NCI-H774 (cell line): ENCODE data around the gene ORAI2.
"Not testable (repeated sequence)": the region's sequence is repeated elsewhere in the genome, so short reads cannot be mapped to it uniquely, and the experiment has no call there.

Experiments
- DNase-seq: peaks from one replicate; lab custom pipeline; 2025; lab: John Stamatoyannopoulos, UW

The ORAI2 gene

DNA sequence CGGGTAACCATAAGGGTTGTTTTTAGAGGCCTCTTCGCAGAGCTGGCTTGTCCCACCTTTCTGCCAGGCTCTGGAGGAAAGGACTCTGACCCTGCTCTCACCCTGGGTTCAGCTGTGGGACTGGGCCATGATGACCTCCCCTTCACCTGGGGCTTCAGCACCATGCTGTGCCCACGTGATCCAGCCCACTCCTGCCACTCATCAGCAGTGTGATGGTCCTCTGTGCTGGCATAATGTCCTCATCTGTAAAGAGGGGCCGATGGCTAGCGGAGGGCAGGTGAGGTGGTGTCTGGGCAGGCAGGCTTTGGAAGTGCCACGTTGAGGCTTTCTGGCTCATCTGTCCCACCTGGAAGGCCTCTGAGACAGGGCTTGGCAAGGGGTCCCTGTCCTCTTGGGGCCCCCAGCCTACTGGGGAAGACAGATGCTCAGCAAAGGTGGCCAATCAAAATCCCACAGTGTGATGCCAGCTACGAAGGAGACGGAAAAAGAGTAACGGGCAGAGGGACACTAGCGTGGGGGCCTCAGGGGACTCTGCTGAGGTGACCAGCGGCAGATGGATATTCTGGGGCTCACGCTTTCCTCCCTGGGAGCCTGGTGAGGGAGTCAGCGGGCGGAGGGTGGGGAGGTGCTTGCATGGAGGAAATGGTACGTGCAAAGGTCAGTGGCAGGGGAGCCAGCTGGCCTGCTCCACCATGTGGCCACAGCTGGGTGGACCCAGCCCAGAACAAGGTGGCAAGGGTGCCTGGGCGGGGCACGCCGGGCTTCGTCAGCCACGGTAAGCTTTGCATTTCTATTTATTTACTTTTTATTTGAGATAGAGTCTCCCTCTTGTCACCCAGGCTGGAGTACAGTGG is 36.8 kb downstream of the ORAI2 start:
- no peak for DNase-seq

DNA sequence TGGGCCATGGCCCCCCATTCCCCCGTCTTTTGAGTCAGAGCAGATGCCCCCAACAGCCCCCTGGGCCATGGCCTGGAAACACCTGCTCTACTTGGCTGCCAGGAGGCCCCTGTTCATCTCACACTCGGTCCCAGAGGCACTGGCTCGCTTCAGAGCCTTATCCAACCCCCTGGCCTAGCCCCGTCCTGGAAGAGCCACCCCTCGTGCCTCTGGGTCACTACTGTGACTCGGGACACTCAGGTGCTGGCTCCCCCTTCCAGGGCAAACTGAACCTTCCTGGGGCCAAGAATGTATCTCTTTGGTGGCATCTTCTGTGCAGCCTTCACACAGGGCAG is 38.4 kb downstream of the ORAI2 start:
- DNase-seq = no peak

- DNase-seq = no peak
These were observed 39.0 kb downstream of the ORAI2 start for GRCh38 chr7:102472126-102473041.

DNA sequence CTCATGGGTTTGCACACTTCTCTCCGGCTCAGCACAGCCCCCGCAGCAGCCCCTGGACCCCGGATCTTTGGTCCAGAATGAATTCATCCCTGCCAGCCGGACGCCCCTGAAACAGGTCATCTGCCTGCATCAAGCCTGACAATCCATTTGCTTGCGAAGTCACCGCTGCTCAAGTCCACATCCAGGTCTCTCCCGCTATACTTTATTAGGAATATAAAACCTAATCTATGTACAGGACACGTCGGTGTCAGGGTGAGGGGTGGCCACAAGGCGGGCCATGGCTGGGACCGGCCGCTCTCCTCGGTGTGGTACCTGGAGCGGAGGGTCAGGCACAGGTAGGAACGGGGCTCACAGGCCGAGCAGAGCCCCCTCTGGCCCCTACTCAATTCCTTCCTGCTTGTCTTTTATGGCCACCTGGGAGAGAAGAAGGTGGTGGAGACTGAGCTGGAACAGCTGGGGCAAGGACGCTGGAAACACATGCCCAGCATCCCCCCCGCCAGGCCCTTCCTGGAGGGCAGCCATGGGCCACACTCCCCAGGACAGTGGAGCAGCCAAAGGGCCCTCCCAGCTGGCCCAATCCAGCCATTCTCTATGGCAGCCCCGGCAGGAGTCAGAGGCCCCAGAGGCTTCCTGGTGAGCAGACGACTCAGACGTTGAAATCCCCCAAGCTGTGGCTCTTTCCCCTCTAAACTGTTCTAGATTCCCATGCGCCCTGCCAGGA is 40.1 kb downstream of the ORAI2 start:
- DNase-seq = no peak

DNA sequence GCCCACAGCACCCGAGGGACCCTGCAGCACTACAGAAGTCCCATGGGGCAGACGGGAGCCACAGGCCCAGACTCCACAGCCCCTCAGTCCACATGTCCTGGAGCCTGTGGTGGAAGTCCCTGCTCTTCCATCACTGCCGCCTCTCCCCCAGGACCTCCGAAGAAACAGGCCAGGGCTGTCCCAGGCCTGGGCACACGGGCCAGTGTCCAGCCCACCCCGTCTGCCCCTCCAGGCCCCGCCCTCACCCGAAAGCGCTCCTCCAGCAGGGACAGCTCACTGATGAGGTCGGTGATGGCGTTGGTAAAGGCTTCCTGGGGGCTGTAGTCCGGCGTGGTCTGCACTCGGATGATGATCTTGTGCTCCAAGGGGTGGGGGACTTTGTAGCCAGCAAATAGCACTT is 40.7 kb downstream of the ORAI2 start:
- not testable (repeated sequence) for DNase-seq

GRCh38 chr7:102474736-102475435 is 41.5 kb downstream of the ORAI2 start:
- DNase-seq = not testable (repeated sequence)

GRCh38 chr7:102478314-102479208 is 45.2 kb downstream of the ORAI2 start, which contains the start of gene POLR2J:
TSS of gene POLR2J (minus strand) at chr7:102478922. CDS start at chr7:102478860, 62 bp downstream.
- not testable (repeated sequence) for DNase-seq

- DNase-seq = not testable (repeated sequence)
These were observed 45.8 kb downstream of the ORAI2 start for GRCh38 chr7:102479209-102479584.

DNA sequence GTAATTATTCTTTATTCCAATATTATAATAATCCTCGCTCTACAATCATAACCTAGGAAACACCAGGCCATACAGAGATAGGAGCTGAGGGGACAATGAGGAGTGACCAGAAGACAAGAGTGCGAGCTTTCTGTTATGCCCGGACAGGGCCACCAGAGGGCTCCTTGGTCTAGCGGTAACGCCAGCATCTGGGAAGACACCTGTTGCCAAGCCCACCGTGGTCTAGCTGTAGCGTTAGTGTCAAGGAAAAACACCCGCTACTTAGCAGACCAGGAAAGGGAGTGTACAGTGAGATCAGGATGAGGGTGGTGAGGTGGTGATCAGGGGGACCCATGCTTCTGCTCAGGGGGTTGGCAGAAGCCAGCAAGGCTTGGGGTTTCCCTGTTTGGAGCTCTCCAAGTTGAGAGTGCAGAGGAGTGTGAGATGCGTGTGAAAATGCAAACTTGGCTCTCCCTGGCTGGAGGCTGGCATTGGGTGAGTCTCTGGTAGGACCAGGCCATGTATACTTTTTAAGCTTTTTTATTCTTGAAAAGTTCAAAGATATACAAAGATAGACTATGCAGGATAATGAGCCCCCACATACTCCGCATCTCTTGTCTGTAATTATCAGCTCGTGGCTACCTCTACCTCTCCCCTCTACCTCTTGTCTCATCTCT is 46.7 kb downstream of the ORAI2 start:
- not testable (repeated sequence) for DNase-seq

- DNase-seq = not testable (repeated sequence)
These were observed 48.6 kb downstream of the ORAI2 start for GRCh38 chr7:102481962-102482361.

DNA sequence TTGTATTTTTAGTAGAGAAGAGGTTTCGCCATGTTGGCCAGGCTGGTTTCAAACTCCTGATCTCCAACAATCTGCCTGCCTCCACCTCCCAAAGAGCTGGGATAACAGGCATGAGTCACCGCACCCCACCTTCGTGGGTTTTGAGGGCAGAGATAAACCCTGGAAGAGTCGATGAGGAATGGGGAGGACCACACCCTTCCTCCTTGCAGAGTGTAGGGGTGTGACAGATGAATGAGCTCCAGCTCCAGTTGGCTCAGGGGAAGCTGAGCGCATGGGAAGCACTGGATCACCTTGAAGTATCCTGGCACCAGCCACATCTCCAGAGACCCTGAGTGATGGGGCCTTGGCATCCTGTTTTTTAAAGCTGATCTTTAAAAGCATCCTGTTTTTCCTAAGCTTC is 50.9 kb downstream of the ORAI2 start:
- not testable (repeated sequence) for DNase-seq

- DNase-seq = not testable (repeated sequence)
These were observed 57.2 kb downstream of the ORAI2 start for GRCh38 chr7:102490529-102491075.

DNA sequence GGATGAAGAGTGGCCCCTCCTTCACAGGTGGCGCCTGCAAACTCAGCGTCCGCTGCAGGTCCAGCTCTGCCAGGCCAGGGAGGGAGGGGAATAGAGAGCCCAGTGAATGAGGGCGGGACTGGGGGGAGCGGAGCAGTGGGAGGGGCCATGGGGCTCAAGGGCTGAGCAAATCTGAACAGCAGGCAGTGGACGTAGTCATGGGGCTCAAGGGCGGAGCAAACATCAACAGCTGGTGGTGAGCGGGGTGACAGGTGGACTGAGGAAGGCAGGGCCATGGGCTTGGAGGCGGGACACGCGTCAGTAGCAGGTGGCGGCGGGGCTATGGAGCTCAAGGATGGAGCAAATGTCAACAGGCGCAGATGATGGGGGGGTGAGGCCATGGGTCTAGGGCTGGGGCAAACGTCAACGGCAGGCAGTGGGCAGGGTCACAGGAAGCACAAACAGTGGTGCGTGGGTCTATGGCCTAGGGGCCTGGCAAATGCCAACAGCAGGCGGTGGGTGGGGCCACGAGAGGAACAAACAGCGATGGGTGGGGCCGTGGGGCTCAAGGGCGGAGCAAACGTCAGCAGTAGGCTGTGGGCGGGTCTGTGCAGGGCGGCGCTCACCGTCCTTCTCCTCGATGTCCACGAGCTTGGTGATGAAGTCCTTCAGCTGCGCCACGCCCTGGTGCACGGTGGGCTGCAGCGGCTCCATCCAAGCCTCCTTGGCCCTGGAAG is 60.0 kb downstream of the ORAI2 start:
- not testable (repeated sequence) for DNase-seq

GRCh38 chr7:102494026-102494425 is 60.7 kb downstream of the ORAI2 start:
- DNase-seq = not testable (repeated sequence)

DNA sequence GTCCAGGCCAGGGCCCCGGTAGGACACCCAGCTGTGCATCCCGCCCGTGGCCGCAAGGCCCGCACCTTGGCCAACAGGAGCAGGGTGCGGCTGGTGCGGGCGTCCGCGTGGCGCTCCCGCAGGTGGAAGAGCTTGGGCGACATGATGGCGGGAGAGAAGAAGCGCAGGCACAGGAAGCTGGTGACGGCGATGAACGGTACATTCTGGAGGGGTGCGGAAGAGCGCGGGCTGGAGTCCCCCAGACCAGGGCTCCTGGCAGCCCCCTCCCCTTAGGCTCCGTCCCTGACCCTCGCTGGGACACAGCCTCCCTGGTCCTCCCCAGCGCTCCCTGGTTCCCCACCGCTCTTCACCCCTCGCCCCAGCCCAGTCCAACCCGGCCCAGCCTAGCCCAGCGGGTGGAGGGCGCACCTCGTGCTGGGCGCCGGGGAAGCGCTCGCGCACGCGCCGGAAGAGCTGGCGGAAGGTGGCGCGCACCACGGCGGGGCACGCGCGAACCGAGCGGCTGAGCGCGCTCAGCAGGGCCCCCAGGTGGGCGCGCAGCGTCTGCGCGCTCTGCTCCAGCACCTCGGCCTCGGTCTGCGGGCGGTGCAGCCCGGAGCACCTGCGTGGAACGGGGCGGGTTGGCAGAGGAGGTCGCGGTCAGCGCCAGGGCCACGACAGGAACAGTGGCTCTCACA is 61.2 kb downstream of the ORAI2 start:
- DNase-seq = not testable (repeated sequence)

DNA sequence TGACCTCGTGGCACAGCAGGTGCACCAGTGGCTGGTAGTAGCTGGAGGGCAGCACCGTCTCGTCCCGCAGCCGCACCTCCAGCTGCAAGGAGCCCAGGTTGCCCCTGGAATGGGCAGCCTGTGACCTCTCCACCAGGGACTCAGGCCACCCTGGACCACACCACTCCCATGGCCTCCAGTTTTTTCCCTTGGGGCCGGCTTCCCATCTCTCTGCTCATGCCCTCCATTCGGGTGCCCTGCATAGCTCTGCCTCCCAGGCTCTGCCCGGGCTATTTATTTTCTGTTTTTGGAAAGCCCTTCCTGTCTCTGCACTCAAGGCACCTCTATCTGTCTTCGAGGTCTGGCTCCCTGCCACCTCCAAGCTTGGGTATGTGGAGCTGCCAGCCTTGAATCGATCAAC is 63.5 kb downstream of the ORAI2 start:
- not testable (repeated sequence) for DNase-seq

GRCh38 chr7:102497308-102497707 is 63.9 kb downstream of the ORAI2 start:
- DNase-seq = not testable (repeated sequence)

DNA sequence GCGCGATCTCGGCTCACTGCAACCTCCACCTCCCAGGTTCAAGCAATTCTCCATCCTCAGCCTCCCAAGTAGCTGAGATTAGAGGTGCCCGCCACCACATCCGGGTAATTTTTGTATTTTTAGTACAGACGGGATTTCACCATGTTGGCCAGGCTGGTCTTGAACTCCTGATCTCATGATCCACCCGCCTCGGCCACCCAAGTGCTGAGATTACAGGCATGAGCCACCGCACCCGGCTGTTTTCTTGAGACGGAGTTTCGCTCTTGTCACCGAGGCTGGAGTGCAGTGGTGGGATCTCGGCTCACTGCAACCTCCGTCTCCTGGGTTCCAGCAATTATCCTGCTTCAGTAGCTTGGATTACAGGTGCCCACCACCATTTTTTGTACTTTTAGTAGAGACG is 64.9 kb downstream of the ORAI2 start:
- not testable (repeated sequence) for DNase-seq
